Lung (tissue), 16 donors: ENCODE data around the gene ZNF564. TPM values are rescaled to one million over a fixed set of nuclear protein-coding genes. Genes with fewer than 3 reads are reported as not detected.

Experiments
- ATAC-seq: fragments of 200-7000 bp; cut with Tn5 transposase; one replicate; pipeline ENCODE4 v1.9.1; 2020; ENCODE audit warnings: moderate number of reproducible peaks; ENCODE audit not compliant: insufficient read depth, low FRiP score
- DNase-seq, 3 donors: peaks; one replicate each; pipeline ENCODE4 v3.0.0-alpha.2; 2013 to 2017
- H3K27ac ChIP-seq, 2 donors: one replicate each; pipeline ENCODE4 v1.5.1; 2013; ENCODE audit warnings: mild to moderate bottlenecking in 2 of 2, moderate library complexity in 2 of 2, control low read depth in 1 of 2, inconsistent platforms in 1 of 2, low read depth in 1 of 2, low read length in 1 of 2
- H3K27me3 ChIP-seq, 3 donors: one replicate each; pipeline ENCODE4 v1.5.1; 2013; ENCODE audit warnings: low read length in 2 of 3; ENCODE audit not compliant: control insufficient read depth in 3 of 3, insufficient read depth in 3 of 3
- H3K36me3 ChIP-seq, 4 donors: one replicate each; pipeline ENCODE4 v1.5.1; 2013; ENCODE audit warnings: low read length in 4 of 4, mild to moderate bottlenecking in 1 of 4, moderate library complexity in 1 of 4; ENCODE audit not compliant: control insufficient read depth in 4 of 4, insufficient read depth in 4 of 4
- H3K4me1 ChIP-seq, 5 donors: one replicate each; pipeline ENCODE4 v1.5.1; 2013; ENCODE audit warnings: low read length in 5 of 5, mild to moderate bottlenecking in 2 of 5, moderate library complexity in 1 of 5; ENCODE audit not compliant: control insufficient read depth in 5 of 5, insufficient read depth in 5 of 5
- H3K4me3 ChIP-seq: one replicate; pipeline ENCODE4 v1.5.1; 2013; ENCODE audit warnings: mild to moderate bottlenecking, control low read depth, moderate library complexity
- H3K9ac ChIP-seq, 2 donors: one replicate each; pipeline ENCODE4 v1.5.1; 2013; ENCODE audit warnings: low read length in 2 of 2, control low read depth in 1 of 2; ENCODE audit not compliant: insufficient read depth in 1 of 2
- H3K9me3 ChIP-seq, 4 donors: one replicate each; pipeline ENCODE4 v1.5.1; 2013; ENCODE audit warnings: low read length in 3 of 4, mild to moderate bottlenecking in 1 of 4, moderate library complexity in 1 of 4; ENCODE audit not compliant: control insufficient read depth in 4 of 4, insufficient read depth in 3 of 4
- CTCF ChIP-seq: IDR thresholded peaks from 2 replicates; pipeline ENCODE4 v1.5.1; 2012; ENCODE audit warnings: mild to moderate bottlenecking; ENCODE audit errors: control extremely low read depth, extremely low read depth
- WGBS, 2 donors: extraction: QIAGEN DNeasy Blood & Tissue Kit; methylation state at CpG; one replicate each; pipeline ENCODE4 v1.1.7; 2013; 5-methylcytosine and 5-hydroxymethylcytosine counted together
- long read RNA-seq, 5 donors: transcript quantifications; one replicate each; lab custom pipeline, GENCODE V29; 2026
- polyA plus RNA-seq, 2 donors: library from polyadenylated mRNA; stranded (reverse); fragments of 200-250 nt; gene quantifications; one replicate each; pipeline ENCODE4 v1.2.1, GENCODE V29; 2013
- total RNA-seq, 2 donors: library from RNA; depleted of rRNA in 1 of 2; stranded (reverse); fragments of >200 nt in 1 of 2; gene quantifications; one replicate each; pipeline ENCODE4 v1.2.1, GENCODE V29; 2014 to 2021
- donor health status: control.
- donor health status: control.
- donor health status: Bipolar disorder and iron deficiency.
- donor health status: healthy.
- donor health status: DM: yes; HTN: yes; CAD: no.

The ZNF564 gene
- total RNA-seq: 10 to 100 TPM; 11.1 to 26.3 TPM
- 1 to 10 TPM; 5.2 to 5.3 TPM for polyA plus RNA-seq
- long read RNA-seq, donor 1, transcript ZNF564-201 (4 exons, 2,935 nt): major isoform, 6 of 6 reads
- long read RNA-seq, donor 1, partial matches to known transcripts: 0 of 6 reads
- long read RNA-seq, donor 1, other reads (novel, unspliced or antisense): 0 of 6 reads
- long read RNA-seq, donor 2, partial matches to known transcripts: 0 of 3 reads
- long read RNA-seq, donor 2, other reads (novel, unspliced or antisense): 0 of 3 reads
- long read RNA-seq, donor 3, partial matches to known transcripts: 0 of 4 reads
- long read RNA-seq, donor 3, other reads (novel, unspliced or antisense): 0 of 4 reads
- long read RNA-seq, donor 4, partial matches to known transcripts: 0 of 1 reads
- long read RNA-seq, donor 4, other reads (novel, unspliced or antisense): 0 of 1 reads
- long read RNA-seq, donor 5, transcript ZNF564-201 (4 exons, 2,935 nt): major isoform, 6 of 6 reads
- long read RNA-seq, donor 5, partial matches to known transcripts: 0 of 6 reads
- long read RNA-seq, donor 5, other reads (novel, unspliced or antisense): 0 of 6 reads

GRCh38 chr19:12551060-12551832 is at the start of gene ZNF564:
ZNF564 (minus strand) TSS chr19:12551482; CDS start chr19:12551332, 150 bp downstream.
- Histone ChIP-seq H3K9ac (peak within 1 kb of the TSS; percentile 35 to 74), H3K27ac (peak within 1 kb of the TSS; percentile 96 to 97), H3K4me1 (peaks cover 6 to 17% (median 6%) of the 10 kb centered on the region in 5 donors), H3K4me3 (peak within 1 kb of the TSS; percentile 77), H3K27me3 (peaks cover 0 to 2% (median 0%) of the 10 kb centered on the region in 3 donors), H3K9me3 (no peaks in the 10 kb centered on the region), H3K36me3 (peaks cover 0 to 19% (median 2%) of the 10 kb centered on the region in 4 donors)
- TF ChIP-seq CTCF: no peak
- peak; percentile 98 to 100 (median 99) for DNase-seq
- 0% methylated on average over 49 of the region's 49 CpGs for WGBS, 2 donors
- peak; percentile 96 for ATAC-seq

- Histone ChIP-seq H3K4me3 (no peak overlapping the region), H3K4me1 (no peaks in the 10 kb centered on the region), H3K9ac (no peak overlapping the region), H3K9me3 (no peaks in the 10 kb centered on the region), H3K27ac (no peak overlapping the region), H3K36me3 (peaks cover 0 to 12% (median 7%) of the 10 kb centered on the region in 4 donors), H3K27me3 (no peaks in the 10 kb centered on the region)
- 61 to 85% methylated on average over 11 of the region's 11 CpGs for WGBS, 2 donors
- TF ChIP-seq CTCF: no peak
- ATAC-seq (no peak), DNase-seq (no peak)
These were observed 46.3 kb upstream of the ZNF564 start for GRCh38 chr19:12597594-12597993.

GRCh38 chr19:12596927-12597548 is 45.8 kb upstream of the ZNF564 start:
- H3K36me3 ChIP-seq: peaks cover 0 to 12% (median 7%) of the 10 kb centered on the region in 4 donors
- no peak overlapping the region for H3K4me3 ChIP-seq
- ATAC-seq: no peak
- 68 to 87% methylated on average over 35 to 38 of the region's 38 CpGs for WGBS, 2 donors
- H3K4me1 ChIP-seq: no peaks in the 10 kb centered on the region
- H3K9ac ChIP-seq: no peak overlapping the region
- H3K27ac ChIP-seq: peak overlapping the region in 1 of 2 donors; percentile 22
- TF ChIP-seq CTCF: no peak
- H3K27me3 ChIP-seq: no peaks in the 10 kb centered on the region
- peak; percentile 46 to 62 (median 50) for DNase-seq
- H3K9me3 ChIP-seq: no peaks in the 10 kb centered on the region
